Measurements from ENCODE around the gene BSG.

Gene BSG

GRCh38 chr19:540867-541637 is 31.3 kb upstream of the BSG start:
- no peak for DNase-seq

- no peak for DNase-seq
These were observed 30.7 kb upstream of the BSG start for GRCh38 chr19:541699-542098.

- DNase-seq = no peak
These were observed 30.1 kb upstream of the BSG start for GRCh38 chr19:542173-542866.

GRCh38 chr19:543910-544608 is 28.3 kb upstream of the BSG start, which contains the start of gene GZMM:
Gene GZMM (plus strand): TSS chr19:544053. CDS start chr19:544072, 19 bp downstream.
- DNase-seq = no peak

- no peak for DNase-seq
These were observed 25.3 kb upstream of the BSG start for GRCh38 chr19:547117-547516.

- no peak for DNase-seq
These were observed 24.3 kb upstream of the BSG start for GRCh38 chr19:547836-548720.

GRCh38 chr19:548886-549830 is 23.2 kb upstream of the BSG start:
- no peak for DNase-seq

- DNase-seq = no peak
These were observed 17.6 kb upstream of the BSG start for GRCh38 chr19:554817-555216.

GRCh38 chr19:555474-555808 is 17.0 kb upstream of the BSG start:
- no peak for DNase-seq

- DNase-seq = no peak
These were observed 15.6 kb upstream of the BSG start for GRCh38 chr19:556611-557382.

GRCh38 chr19:558770-559439 is 13.5 kb upstream of the BSG start:
- DNase-seq = no peak

GRCh38 chr19:560121-560520 is 12.3 kb upstream of the BSG start:
- DNase-seq = no peak

- no peak for DNase-seq
These were observed 6.0 kb upstream of the BSG start for GRCh38 chr19:566403-566802.

GRCh38 chr19:566844-567243 is 5.6 kb upstream of the BSG start:
- no peak for DNase-seq

GRCh38 chr19:567296-567900 is 5.0 kb upstream of the BSG start:
- no peak for DNase-seq

- DNase-seq = no peak
These were observed 2.1 kb upstream of the BSG start for GRCh38 chr19:570251-570686.

- DNase-seq = peak; percentile 78
These were observed 1.3 kb upstream of the BSG start for GRCh38 chr19:570937-571565.

- peak; percentile 46 for DNase-seq
These were observed 826 bp upstream of the BSG start for GRCh38 chr19:571566-571974.

All from DMS79 (cell line).